Inferior parietal cortex (tissue), 1 donor: Measurements from ENCODE around the gene CA5B.
"Not testable (repeated sequence)": the region's sequence is repeated elsewhere in the genome, so short reads cannot be mapped to it uniquely, and the experiment has no call there.

Experiments used
- DNase-seq: peaks from one replicate; pipeline ENCODE4 v3.0.0-alpha.2; 2016; ENCODE audit errors: extremely low spot score

The CA5B gene

GRCh38 chrX:15814771-15815365, 76.8 kb downstream of the CA5B start:
- no peak for DNase-seq

GRCh38 chrX:15815779-15816437, 77.8 kb downstream of the CA5B start:
- DNase-seq: peak; percentile 13

- DNase-seq: no peak
Observed at GRCh38 chrX:15816438-15816809, 78.4 kb downstream of the CA5B start.

- no peak for DNase-seq
Observed at GRCh38 chrX:15816886-15817285, 78.8 kb downstream of the CA5B start.

GRCh38 chrX:15820106-15821073, 82.3 kb downstream of the CA5B start:
- DNase-seq: no peak

GRCh38 chrX:15822922-15823321, 84.9 kb downstream of the CA5B start:
- DNase-seq: no peak

GRCh38 chrX:15825936-15826335, 87.9 kb downstream of the CA5B start:
- DNase-seq: no peak

GRCh38 chrX:15829217-15829616, 91.1 kb downstream of the CA5B start:
- no peak for DNase-seq

GRCh38 chrX:15831347-15831746, 93.3 kb downstream of the CA5B start:
- not testable (repeated sequence) for DNase-seq

- no peak for DNase-seq
Observed at GRCh38 chrX:15834053-15834452, 96.0 kb downstream of the CA5B start.

GRCh38 chrX:15834827-15835595, 96.9 kb downstream of the CA5B start:
- DNase-seq: no peak
